KMS-11 (cell line): Measurements from ENCODE around the gene CDCA7L.

ENCODE experiments used
- H2AFZ ChIP-seq: fragments of 200-600 bp; sonication (generic); 2 replicates; pipeline ENCODE4 v1.6.1; 2016; ENCODE audit warnings: antibody characterized with exemption, mixed run types, low read depth
- H3K27ac ChIP-seq: fragments of 200-600 bp; sonication (generic); 2 replicates; pipeline ENCODE4 v1.6.1; 2016; ENCODE audit warnings: mild to moderate bottlenecking, mixed run types
- H3K27me3 ChIP-seq: fragments of 200-600 bp; sonication (generic); 2 replicates; pipeline ENCODE4 v1.6.1; 2017; ENCODE audit warnings: mild to moderate bottlenecking, low read depth, mixed run types, moderate library complexity; ENCODE audit not compliant: insufficient read depth
- H3K36me3 ChIP-seq: fragments of 200-600 bp; sonication (generic); 2 replicates; pipeline ENCODE4 v1.6.1; 2017; ENCODE audit warnings: mild to moderate bottlenecking, mixed run types; ENCODE audit not compliant: insufficient read depth
- H3K4me1 ChIP-seq: fragments of 200-600 bp; sonication (generic); 2 replicates; pipeline ENCODE4 v1.6.1; 2016; ENCODE audit warnings: mild to moderate bottlenecking, low read depth, mixed run types; ENCODE audit not compliant: poor library complexity, severe bottlenecking
- H3K4me2 ChIP-seq: fragments of 200-600 bp; sonication (generic); 2 replicates; pipeline ENCODE4 v1.7.0; 2016; ENCODE audit warnings: mild to moderate bottlenecking, mixed run types
- H3K4me3 ChIP-seq: fragments of 200-600 bp; sonication (generic); IDR thresholded peaks from 2 replicates; pipeline ENCODE4 v1.6.1; 2017; ENCODE audit warnings: low read depth, low read length, mixed read lengths; ENCODE audit not compliant: insufficient read depth
- H3K79me2 ChIP-seq: fragments of 200-600 bp; sonication (generic); 2 replicates; pipeline ENCODE4 v1.6.1; 2016; ENCODE audit warnings: low read depth, mixed run types; ENCODE audit not compliant: insufficient read depth
- H3K9ac ChIP-seq: fragments of 200-600 bp; sonication (generic); 2 replicates; pipeline ENCODE4 v1.6.1; 2016; ENCODE audit warnings: mild to moderate bottlenecking, mixed run types
- H4K20me1 ChIP-seq: fragments of 200-600 bp; sonication (generic); 2 replicates; pipeline ENCODE4 v1.6.1; 2016; ENCODE audit warnings: mild to moderate bottlenecking, mixed run types; ENCODE audit not compliant: insufficient read depth
- CTCF ChIP-seq: fragments of 200-600 bp; sonication (generic); conservative IDR thresholded peaks from 2 replicates; pipeline ENCODE4 v1.6.1; 2017; ENCODE audit warnings: low read depth, mild to moderate bottlenecking, antibody characterized with exemption, low read length, moderate library complexity, mixed read lengths

CDCA7L gene

GRCh38 chr7:21883069-21883468 lies 62.6 kb downstream of the CDCA7L start:
- TF ChIP-seq CTCF: no peak
- Histone ChIP-seq H4K20me1 (no peaks in the 10 kb centered on the region), H3K4me1 (no peaks in the 10 kb centered on the region), H3K27me3 (no peaks in the 10 kb centered on the region), H2AFZ (no peak overlapping the region), H3K4me3 (no peak overlapping the region), H3K9ac (no peak overlapping the region), H3K36me3 (no peaks in the 10 kb centered on the region), H3K4me2 (no peak overlapping the region), H3K27ac (no peak overlapping the region), H3K79me2 (no peaks in the 10 kb centered on the region)

- no peak overlapping the region for H3K4me3 ChIP-seq
- TF ChIP-seq CTCF: no peak
- no peaks in the 10 kb centered on the region for H4K20me1 ChIP-seq
- H3K4me1 ChIP-seq: no peaks in the 10 kb centered on the region
- no peaks in the 10 kb centered on the region for H3K79me2 ChIP-seq
- H3K36me3 ChIP-seq: no peaks in the 10 kb centered on the region
- H3K27me3 ChIP-seq: no peaks in the 10 kb centered on the region
- no peak overlapping the region for H3K4me2 ChIP-seq
- no peak overlapping the region for H3K9ac ChIP-seq
- no peak overlapping the region for H2AFZ ChIP-seq
- H3K27ac ChIP-seq: no peak overlapping the region
Measured at GRCh38 chr7:21869785-21870402, 75.8 kb downstream of the CDCA7L start.

GRCh38 chr7:21868576-21868850 lies 77.2 kb downstream of the CDCA7L start:
- Histone ChIP-seq H3K4me3 (no peak overlapping the region), H2AFZ (no peak overlapping the region), H3K27me3 (no peaks in the 10 kb centered on the region), H3K4me2 (no peak overlapping the region), H3K27ac (no peak overlapping the region), H3K9ac (no peak overlapping the region), H3K79me2 (no peaks in the 10 kb centered on the region), H3K36me3 (no peaks in the 10 kb centered on the region), H4K20me1 (no peaks in the 10 kb centered on the region), H3K4me1 (no peaks in the 10 kb centered on the region)
- TF ChIP-seq CTCF: no peak

- TF ChIP-seq CTCF: no peak
Measured at GRCh38 chr7:21867816-21868575, 77.7 kb downstream of the CDCA7L start.

More at GRCh38 chr7:21867816-21868575, 77.7 kb downstream of the CDCA7L start:
- H4K20me1 ChIP-seq: no peaks in the 10 kb centered on the region
- H3K27me3 ChIP-seq: no peaks in the 10 kb centered on the region
- no peaks in the 10 kb centered on the region for H3K79me2 ChIP-seq
- no peak overlapping the region for H2AFZ ChIP-seq
- no peaks in the 10 kb centered on the region for H3K4me1 ChIP-seq
- no peaks in the 10 kb centered on the region for H3K36me3 ChIP-seq
- no peak overlapping the region for H3K27ac ChIP-seq
- no peak overlapping the region for H3K9ac ChIP-seq
- H3K4me3 ChIP-seq: no peak overlapping the region
- no peak overlapping the region for H3K4me2 ChIP-seq
